ENCODE measurements around the gene ST6GALNAC4. TPM values are rescaled to one million over a fixed set of nuclear protein-coding genes. Genes with fewer than 3 reads are reported as not detected.

The ST6GALNAC4 gene
- total and polyA plus RNA-seq, 9 of the 15 experiments (the other 6 are each of a cell fraction or from before 2014, with no cell fraction given): 2.6 to 43.1 (median 15.4) TPM

DNA sequence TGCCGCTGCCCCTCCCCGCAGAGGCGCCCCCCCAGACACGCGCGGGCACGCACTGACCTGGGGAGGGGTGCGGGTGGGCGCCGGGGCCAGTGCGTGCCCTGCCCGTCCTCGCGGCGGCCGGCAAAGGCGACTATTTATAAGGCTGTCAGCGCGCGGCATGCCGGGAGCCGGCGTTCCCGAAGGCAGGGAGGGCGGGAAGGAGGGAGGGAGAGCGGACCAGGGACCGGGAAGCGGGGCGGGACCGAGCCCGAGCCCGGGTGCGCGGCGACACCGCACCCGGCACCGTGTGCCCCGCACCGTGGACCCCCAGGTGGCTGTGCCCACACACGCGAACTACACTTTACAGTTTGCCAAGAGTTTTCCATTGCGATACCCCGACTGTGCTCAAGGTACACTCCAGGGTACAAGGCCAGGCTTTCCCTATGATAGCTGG, 39.3 kb downstream of the ST6GALNAC4 start, which contains the start of gene AK1 (continued):
- TF ChIP-seq KDM1A (IDR thresholded peaks at IDR 0.05) (no peak), MYC (IDR thresholded peaks at IDR 0.05; ENCODE audit: low read depth, low read length) (peak; percentile 25; the same call in 1 of the 2 replicates), MYC (CRISPR knock-in tag; IDR thresholded peaks at IDR 0.05; ENCODE audit: borderline replicate concordance, low read depth) (no peak), SNRNP70 (optimal IDR thresholded peaks at IDR 0.05; ENCODE audit: low read depth, low read length) (no peak), FOXM1 (IDR thresholded peaks at IDR 0.05; ENCODE audit: low read depth) (no peak), FOXM1 (CRISPR knock-in tag; IDR thresholded peaks at IDR 0.05; ENCODE audit: low read depth) (0 out of 2 replicates have a peak, but pooled peaks have one; percentile 41), GTF2E2 (tag; IDR thresholded peaks at IDR 0.05) (no peak), TRIM24 (IDR thresholded peaks at IDR 0.05) (no peak), ZNF75A (CRISPR knock-in tag; IDR thresholded peaks at IDR 0.05) (no peak), ZNF444 (CRISPR knock-in tag; IDR thresholded peaks at IDR 0.05) (no peak), LEF1 (IDR thresholded peaks at IDR 0.05) (no peak), NELFE (IDR thresholded peaks at IDR 0.05; ENCODE audit: insufficient read depth, insufficient read length) (no peak), SAFB2 (IDR thresholded peaks at IDR 0.05; ENCODE audit: borderline replicate concordance, low read depth, low read length, severe bottlenecking) (no peak), TSC22D4 (tag; IDR thresholded peaks at IDR 0.05) (no peak), RBM15 (IDR thresholded peaks at IDR 0.05; ENCODE audit: insufficient read depth, low read length) (no peak), RBBP5 (IDR thresholded peaks at IDR 0.05; ENCODE audit: borderline replicate concordance, insufficient read depth, low read length, poor library complexity, severe bottlenecking) (peak; percentile 29), PRPF4 (IDR thresholded peaks at IDR 0.05; ENCODE audit: insufficient read depth, low read depth, low read length, poor library complexity, severe bottlenecking) (no peak), ELF4 (CRISPR knock-in tag; IDR thresholded peaks at IDR 0.05) (no peak), HEY1 (CRISPR knock-in tag; IDR thresholded peaks at IDR 0.05; ENCODE audit: borderline replicate concordance) (no peak), PTTG1 (tag; IDR thresholded peaks at IDR 0.05; ENCODE audit: low read depth) (no peak), RFX7 (CRISPR knock-in tag; IDR thresholded peaks at IDR 0.05) (no peak), KDM2B (CRISPR knock-in tag; IDR thresholded peaks at IDR 0.05) (no peak), SREBF1 (IDR thresholded peaks at IDR 0.05; ENCODE audit: borderline replicate concordance, low read depth, low read length) (no peak), ATF6 (CRISPR knock-in tag; IDR thresholded peaks at IDR 0.05) (0 out of 2 replicates have a peak, but pooled peaks have one; percentile 40), ZBTB33 (CRISPR knock-in tag; IDR thresholded peaks at IDR 0.05) (no peak; the same call in 1 of the 2 replicates), CREB1 (IDR thresholded peaks at IDR 0.05) (no peak), CREB1 (CRISPR knock-in tag; IDR thresholded peaks at IDR 0.05) (no peak), MEF2D (tag; conservative IDR thresholded peaks at IDR 0.05; ENCODE audit: low read depth) (no peak), CHD1 (IDR thresholded peaks at IDR 0.05; ENCODE audit: low read length) (no peak)
